Common myeloid progenitor, CD34-positive (primary cell): ENCODE results near the gene TRIM71.
A peak's percentile ranks its signal among the peaks of the same experiment; 100 is the strongest.
"Not testable (repeated sequence)": the region's sequence is repeated elsewhere in the genome, so short reads cannot be mapped to it uniquely, and the experiment has no call there.

Experiments used
- CTCF ChIA-PET: fragments of 350-600 bp; sonication (Branson Sonifier 250); formaldehyde crosslinking; loops from one replicate; lab custom pipeline; 2021; ENCODE audit warnings: antibody characterized with exemption; lab: Charles Lee
- POLR2A ChIA-PET: fragments of 350-600 bp; sonication (Branson Sonifier 250); formaldehyde crosslinking; loops from one replicate; lab custom pipeline; 2021; ENCODE audit warnings: antibody characterized with exemption; lab: Charles Lee
- DNase-seq, 3 donors: peaks; one replicate each; pipeline versions ENCODE4 v3.0.0 to v3.0.0-alpha.2; 2013
- H3K27ac ChIP-seq, 2 experiments: 1 replicate in 1 of 2; 2 replicates in 1 of 2; pipeline ENCODE4 v1.7.0; 2013; ENCODE audit warnings: inconsistent platforms in 2 of 2, low read length in 2 of 2, mild to moderate bottlenecking in 2 of 2, low read depth in 1 of 2, moderate library complexity in 1 of 2; ENCODE audit not compliant: severe bottlenecking in 2 of 2, insufficient read depth in 1 of 2, poor library complexity in 1 of 2
- H3K27me3 ChIP-seq, 5 experiments: replicated peaks in 2 of 5; 1 replicate in 3 of 5; 2 replicates in 2 of 5; pipeline versions ENCODE4 v1.6.1 to v1.7.0; 2013; ENCODE audit warnings: low read length in 4 of 5, mild to moderate bottlenecking in 2 of 5, moderate library complexity in 2 of 5, inconsistent platforms in 1 of 5; ENCODE audit not compliant: insufficient read depth in 5 of 5, control insufficient read depth in 4 of 5
- H3K36me3 ChIP-seq, 4 experiments: 1 replicate in 2 of 4; 2 replicates in 2 of 4; pipeline versions ENCODE4 v1.6.1 to v1.7.0; 2013; ENCODE audit warnings: low read length in 3 of 4, control low read depth in 1 of 4, mild to moderate bottlenecking in 1 of 4; ENCODE audit not compliant: control insufficient read depth in 4 of 4, insufficient read depth in 4 of 4
- H3K4me1 ChIP-seq, 4 experiments: 1 replicate in 3 of 4; 2 replicates in 1 of 4; pipeline versions ENCODE4 v1.6.1 to v1.7.1; 2013; ENCODE audit warnings: low read length in 3 of 4, mild to moderate bottlenecking in 3 of 4, control low read depth in 1 of 4, inconsistent platforms in 1 of 4, moderate library complexity in 1 of 4; ENCODE audit not compliant: control insufficient read depth in 4 of 4, insufficient read depth in 4 of 4; ENCODE audit errors: control extremely low read depth in 1 of 4
- H3K4me3 ChIP-seq, 7 experiments: 1 replicate in 4 of 7; 2 replicates in 3 of 7; pipeline versions ENCODE4 v1.5.1 to v1.7.0; 2013; ENCODE audit warnings: mild to moderate bottlenecking in 7 of 7, low read length in 6 of 7, moderate library complexity in 6 of 7, inconsistent platforms in 2 of 7, low read depth in 2 of 7, control low read depth in 1 of 7; ENCODE audit not compliant: insufficient read depth in 4 of 7, control insufficient read depth in 1 of 7; ENCODE audit errors: extremely low read depth in 1 of 7
- H3K9me3 ChIP-seq, 5 experiments: 1 replicate in 4 of 5; 2 replicates in 1 of 5; pipeline versions ENCODE4 v1.6.1 to v1.7.1; 2013; ENCODE audit warnings: low read length in 4 of 5, mild to moderate bottlenecking in 2 of 5, inconsistent platforms in 1 of 5, low read depth in 1 of 5, moderate library complexity in 1 of 5; ENCODE audit not compliant: control insufficient read depth in 4 of 5, insufficient read depth in 2 of 5; ENCODE audit errors: control extremely low read depth in 1 of 5
- WGBS: methylation state at CpG from one replicate; pipeline ENCODE4 v1.1.5; 2013; ENCODE audit not compliant: insufficient coverage; 5-methylcytosine and 5-hydroxymethylcytosine counted together

Gene TRIM71

GRCh38 chr3:32939531-32940284, 121.9 kb downstream of the TRIM71 start:
- DNase-seq, CTCF ChIA-PET, H3K9me3 ChIP-seq, H3K27ac ChIP-seq, H3K36me3 ChIP-seq, H3K4me3 ChIP-seq, POLR2A ChIA-PET, H3K27me3 ChIP-seq, H3K4me1 ChIP-seq: not testable (repeated sequence)
- 99% methylated on average over 16 of the region's 40 CpGs for WGBS

GRCh38 chr3:32940726-32941125, 122.9 kb downstream of the TRIM71 start:
- 99% methylated on average over 16 of the region's 16 CpGs for WGBS
- Histone ChIP-seq H3K27ac (no peak overlapping the region), H3K4me3 (no peak overlapping the region), H3K9me3 (no peaks in the 10 kb centered on the region), H3K36me3 (no peaks in the 10 kb centered on the region), H3K4me1 (no peaks in the 10 kb centered on the region), H3K27me3 (no peaks in the 10 kb centered on the region)
- ChIA-PET POLR2A (no interaction called here), CTCF (no interaction called here)
- no peak for DNase-seq

- ChIA-PET POLR2A (no interaction called here), CTCF (no interaction called here)
- H3K36me3 ChIP-seq: no peaks in the 10 kb centered on the region
- no peak overlapping the region for H3K4me3 ChIP-seq
- no peaks in the 10 kb centered on the region for H3K9me3 ChIP-seq
- no peak overlapping the region for H3K27ac ChIP-seq
- H3K27me3 ChIP-seq: no peaks in the 10 kb centered on the region
- DNase-seq: no peak
- 83% methylated on average over 1 of the region's 3 CpGs for WGBS
- peaks cover 0 to 3% (median under 1%) of the 10 kb centered on the region in 4 experiments for H3K4me1 ChIP-seq
These were observed 127.3 kb downstream of the TRIM71 start for GRCh38 chr3:32945136-32945535.

GRCh38 chr3:32945598-32945997, 127.8 kb downstream of the TRIM71 start:
- H3K4me3 ChIP-seq, H3K9me3 ChIP-seq, H3K27ac ChIP-seq, H3K36me3 ChIP-seq, H3K27me3 ChIP-seq, POLR2A ChIA-PET, H3K4me1 ChIP-seq: not testable (repeated sequence)
- CTCF ChIA-PET: interaction anchor here (1.8 to 9.8 kb wide), 2 partner anchors 128 to 138 kb away, joined by 4 to 162 read pairs; no protein-coding TSS in a partner anchor
- peak in 2 of 3 donors; percentile 33 to 50 for DNase-seq
- WGBS: 87% methylated on average over 6 of the region's 12 CpGs

- Histone ChIP-seq H3K4me3 (no peak overlapping the region), H3K4me1 (peaks cover 0 to 21% (median 13%) of the 10 kb centered on the region in 4 experiments), H3K27me3 (no peaks in the 10 kb centered on the region), H3K36me3 (no peaks in the 10 kb centered on the region), H3K9me3 (no peaks in the 10 kb centered on the region), H3K27ac (no peak overlapping the region)
- ChIA-PET CTCF (interaction anchor here (0.8 to 9.8 kb wide), 16 partner anchors 13 to 427 kb away, joined by 3 to 162 read pairs (median 4); no protein-coding TSS in a partner anchor), POLR2A (no interaction called here)
- peak in 2 of 3 donors; percentile 17 to 42 for DNase-seq
- 53% methylated on average over 3 of the region's 5 CpGs for WGBS
These were observed 129.4 kb downstream of the TRIM71 start for GRCh38 chr3:32946973-32947788.
